ENCODE results near the gene MED22.

- TF ChIP-seq, protein P1, sequence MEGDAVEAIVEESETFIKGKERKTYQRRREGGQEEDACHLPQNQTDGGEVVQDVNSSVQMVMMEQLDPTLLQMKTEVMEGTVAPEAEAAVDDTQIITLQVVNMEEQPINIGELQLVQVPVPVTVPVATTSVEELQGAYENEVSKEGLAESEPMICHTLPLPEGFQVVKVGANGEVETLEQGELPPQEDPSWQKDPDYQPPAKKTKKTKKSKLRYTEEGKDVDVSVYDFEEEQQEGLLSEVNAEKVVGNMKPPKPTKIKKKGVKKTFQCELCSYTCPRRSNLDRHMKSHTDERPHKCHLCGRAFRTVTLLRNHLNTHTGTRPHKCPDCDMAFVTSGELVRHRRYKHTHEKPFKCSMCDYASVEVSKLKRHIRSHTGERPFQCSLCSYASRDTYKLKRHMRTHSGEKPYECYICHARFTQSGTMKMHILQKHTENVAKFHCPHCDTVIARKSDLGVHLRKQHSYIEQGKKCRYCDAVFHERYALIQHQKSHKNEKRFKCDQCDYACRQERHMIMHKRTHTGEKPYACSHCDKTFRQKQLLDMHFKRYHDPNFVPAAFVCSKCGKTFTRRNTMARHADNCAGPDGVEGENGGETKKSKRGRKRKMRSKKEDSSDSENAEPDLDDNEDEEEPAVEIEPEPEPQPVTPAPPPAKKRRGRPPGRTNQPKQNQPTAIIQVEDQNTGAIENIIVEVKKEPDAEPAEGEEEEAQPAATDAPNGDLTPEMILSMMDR (conservative IDR thresholded peaks at IDR 0.05 in 1 of 2, IDR thresholded peaks at IDR 0.05 in 1 of 2; ENCODE audit: low read depth in 1 of 2, low read length in 2 of 2), result no peak
- TF ChIP-seq EZH2 (IDR thresholded peaks at IDR 0.05; ENCODE audit: low read length, missing control alignments), result no peak
Observed at GRCh38 chr9:133371261-133371711, 23.4 kb upstream of the MED22 start.
